Stimulated activated CD8-positive, alpha-beta memory T cell treated with anti-CD3 and anti-CD28 coated beads, Interleukin-15, amount 100 ng/mL, for 1 hour (primary cell): ENCODE results near the gene DNAH7.

Experiments
- DNase-seq: peaks from one replicate; pipeline ENCODE4 v3.0.0-alpha.2; 2020; ENCODE audit warnings: low read depth

DNAH7 gene

DNA sequence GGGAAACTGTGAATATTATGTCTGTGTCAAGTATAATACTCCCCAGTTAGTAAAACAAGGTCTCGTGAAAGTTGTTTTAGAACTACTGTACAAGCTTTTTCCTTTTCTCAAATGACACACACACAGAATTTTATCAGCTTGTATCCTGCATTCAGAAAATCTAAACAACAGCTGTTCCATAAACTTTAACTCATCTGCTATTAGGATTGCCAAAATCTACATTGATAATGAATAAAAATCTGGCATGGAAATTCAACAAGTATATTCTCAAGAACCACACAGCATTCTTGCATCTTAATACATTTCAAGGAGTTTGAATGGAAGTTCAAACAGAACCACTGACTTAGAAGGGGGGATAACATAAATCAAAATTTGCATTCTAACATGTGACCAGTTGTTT, 260.4 kb downstream of the DNAH7 start:
- DNase-seq, result no peak

DNA sequence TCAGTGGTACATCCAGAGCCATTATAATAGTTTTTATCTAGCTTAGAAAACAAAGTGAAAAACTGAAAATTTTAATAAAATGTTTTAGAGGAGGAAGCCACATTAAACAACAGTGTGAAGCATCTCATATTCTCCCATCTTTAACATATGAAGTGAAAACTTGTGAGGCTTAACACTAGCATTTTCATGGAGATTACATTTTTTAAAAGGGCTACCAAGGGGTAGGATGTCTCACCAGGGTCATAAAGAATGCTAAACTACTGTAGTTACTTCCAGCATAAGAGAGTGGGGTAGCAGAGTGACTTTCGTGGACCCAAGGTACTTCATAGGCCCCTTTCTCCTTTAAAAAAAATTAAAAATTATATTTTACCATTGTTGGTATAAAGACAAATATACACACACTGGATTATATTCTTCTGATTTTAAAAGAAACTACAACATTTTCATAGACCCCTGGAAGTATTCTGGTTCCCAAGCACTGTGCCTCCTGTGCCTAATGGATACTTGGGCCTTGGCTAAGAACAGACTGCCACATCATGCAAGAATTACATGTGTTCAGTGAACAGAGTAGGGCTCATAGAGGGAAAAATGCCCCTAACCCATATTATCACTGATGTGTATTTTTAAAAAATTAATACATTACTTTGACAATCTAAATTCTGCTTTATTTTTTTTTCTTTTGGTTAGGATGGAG, 263.2 kb downstream of the DNAH7 start:
- no peak for DNase-seq

DNA sequence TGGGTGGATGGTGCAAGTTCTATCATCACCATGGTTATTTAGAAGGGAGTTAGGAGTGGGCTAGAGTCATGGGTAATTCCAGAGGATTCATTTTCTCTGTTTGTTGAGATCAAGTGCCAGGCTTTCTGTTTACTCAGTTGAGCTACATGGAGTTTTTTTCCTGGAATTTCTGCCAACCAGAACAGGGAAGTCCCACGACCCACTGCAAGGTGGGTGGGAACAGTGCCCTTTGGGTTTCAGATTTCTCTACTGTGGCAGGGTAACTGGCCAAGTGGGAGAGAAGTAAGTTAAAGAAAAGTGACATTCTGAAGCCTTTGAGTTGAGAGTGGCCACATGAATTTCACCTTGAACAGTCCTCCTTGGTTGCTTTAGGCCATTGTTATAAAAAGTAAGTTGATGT, 272.8 kb downstream of the DNAH7 start:
- DNase-seq, result no peak

DNA sequence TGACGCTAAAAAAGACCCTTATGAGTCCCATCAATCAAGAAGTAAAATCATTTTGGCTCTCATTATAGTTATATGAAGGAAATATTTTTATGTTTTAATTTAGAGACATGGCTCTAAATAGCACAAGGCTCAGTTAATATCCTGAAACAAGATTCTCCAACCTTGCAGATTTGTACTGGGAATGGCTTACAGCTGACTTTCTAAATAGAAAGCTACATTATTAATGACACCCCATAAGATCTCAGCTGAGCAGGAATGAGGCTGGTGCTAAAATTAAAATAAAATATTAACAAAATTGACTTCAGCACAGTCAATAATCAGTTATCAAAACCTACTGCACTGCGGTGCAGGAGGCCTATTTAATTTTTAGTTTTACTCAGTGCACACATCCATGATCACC, 274.8 kb downstream of the DNAH7 start:
- no peak for DNase-seq

DNA sequence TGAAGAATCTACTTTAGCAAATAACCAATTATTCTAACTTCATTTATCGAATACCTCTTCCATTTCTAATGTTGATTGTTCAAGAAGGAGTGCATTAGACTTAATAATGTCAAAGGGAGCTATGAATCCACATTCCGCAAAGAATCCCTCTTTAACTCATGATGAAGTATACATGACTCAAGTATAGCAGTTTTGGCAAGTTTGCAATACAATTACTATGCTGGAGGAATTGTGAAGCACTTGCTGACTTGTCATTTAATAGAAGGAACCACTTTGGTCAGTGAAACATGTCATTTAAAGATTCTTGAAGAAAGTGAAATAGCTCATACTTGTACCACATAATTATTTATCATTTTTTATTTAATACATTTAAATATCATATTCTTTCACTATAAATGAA, 286.5 kb downstream of the DNAH7 start:
- DNase-seq, result no peak

DNA sequence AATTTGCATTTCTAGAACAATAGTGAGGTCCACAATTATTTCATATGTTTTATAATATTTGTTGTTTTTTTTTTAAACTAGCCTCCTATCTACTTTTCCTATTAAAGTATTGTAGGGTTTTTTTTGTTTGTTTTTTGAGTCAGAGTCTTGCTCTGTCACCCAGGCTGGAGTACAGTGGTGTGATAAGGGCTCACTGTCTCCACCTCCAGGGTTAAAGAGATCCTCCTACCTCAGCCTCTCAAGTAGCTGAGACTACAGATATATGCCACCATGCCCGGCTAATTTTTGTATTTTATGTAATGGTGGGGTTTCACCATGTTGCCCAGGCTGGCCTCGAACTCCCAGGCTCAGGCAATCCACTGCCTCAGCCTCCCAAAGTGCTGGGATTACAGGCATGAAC, 289.1 kb downstream of the DNAH7 start:
- DNase-seq, result no peak

DNA sequence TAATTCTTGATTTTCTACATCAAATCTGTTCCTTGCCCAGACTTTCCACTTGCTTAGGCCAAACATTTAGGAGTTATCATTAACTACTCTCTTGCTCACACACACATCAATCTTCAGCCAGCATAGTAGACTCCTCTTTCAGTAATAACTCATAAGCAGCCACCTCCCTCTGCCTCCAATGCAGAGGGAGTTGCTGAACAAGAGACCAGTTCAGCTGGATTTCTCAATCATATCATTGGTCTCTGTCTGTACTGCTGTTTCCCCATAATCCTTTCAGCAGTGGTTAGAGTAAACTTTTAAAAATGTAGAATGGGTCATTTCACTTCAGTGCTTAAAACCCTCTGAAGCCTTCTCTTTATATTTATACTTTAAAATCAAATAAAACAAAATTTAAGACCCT, 298.7 kb downstream of the DNAH7 start:
- DNase-seq, result no peak

DNA sequence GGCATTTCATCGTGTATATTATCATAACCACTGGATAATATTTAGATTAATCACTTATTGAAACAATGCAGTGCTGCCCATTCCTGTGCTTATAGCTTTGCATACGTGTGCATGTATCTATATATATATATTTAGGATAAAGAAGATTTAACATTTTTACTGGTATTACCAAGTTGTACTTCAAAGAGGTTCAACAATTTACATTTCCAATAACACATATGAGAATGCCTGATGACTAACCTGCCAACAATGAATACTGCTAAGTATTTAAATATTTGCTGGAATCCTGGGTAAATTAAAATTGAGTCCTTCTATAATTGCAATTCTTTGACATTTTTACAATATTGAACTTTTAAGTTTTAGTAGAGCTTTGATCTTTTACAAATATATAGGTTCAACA, 300.2 kb downstream of the DNAH7 start:
- DNase-seq, result no peak

DNA sequence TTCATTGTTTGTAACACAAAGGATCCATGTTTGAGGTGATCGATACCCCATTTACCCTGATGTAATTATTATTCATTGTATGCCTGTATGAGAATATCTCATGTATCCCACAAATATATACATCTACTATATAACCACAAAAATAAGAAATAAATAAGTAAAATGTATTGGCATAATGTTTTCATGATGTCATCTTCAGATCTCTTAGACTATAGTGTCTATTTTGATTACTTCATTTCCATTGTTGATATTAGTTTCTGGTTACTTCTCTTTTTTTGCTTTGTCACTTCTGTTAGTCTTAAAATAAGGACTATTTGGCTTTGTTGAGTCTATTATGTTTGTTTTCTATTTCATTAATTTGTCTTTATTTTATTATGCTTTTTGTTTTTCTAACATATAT, 301.9 kb downstream of the DNAH7 start:
- no peak for DNase-seq

DNA sequence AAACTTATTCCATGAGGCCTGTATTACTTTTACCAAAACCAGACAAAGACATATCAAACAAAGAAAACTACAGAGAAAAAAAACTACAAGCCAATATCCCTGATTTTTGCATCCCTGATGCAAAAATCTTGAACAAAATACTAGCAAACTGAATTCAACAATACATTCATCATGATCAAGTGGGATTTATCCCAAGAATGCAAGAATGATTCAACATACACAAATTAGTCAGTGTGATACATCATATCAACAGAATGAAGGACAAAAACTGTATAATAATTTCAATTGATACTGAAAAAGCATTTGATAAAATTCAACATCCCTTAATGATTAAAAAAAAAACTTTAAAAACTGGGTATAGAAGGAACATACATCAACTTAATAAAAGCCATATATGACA, 304.8 kb downstream of the DNAH7 start:
- DNase-seq, result no peak

DNA sequence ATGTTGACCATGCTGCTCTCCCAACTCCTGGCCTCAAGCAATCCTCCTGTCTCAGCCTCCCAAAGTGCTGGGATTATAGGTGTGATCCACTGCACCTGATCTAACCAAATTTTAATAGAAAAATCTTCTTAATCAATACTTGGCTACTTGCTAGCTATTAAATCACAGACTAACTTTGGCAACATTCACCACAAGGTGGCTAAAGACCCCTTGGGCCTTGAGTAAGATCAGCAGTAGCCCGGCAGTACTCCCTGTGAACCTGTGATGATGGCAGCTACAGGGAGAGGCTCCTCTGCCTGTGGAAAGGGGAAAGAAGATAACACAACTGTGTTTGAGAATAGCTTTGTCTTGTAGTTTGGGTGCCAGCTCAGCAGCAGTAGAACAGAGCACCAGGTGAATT, 308.8 kb downstream of the DNAH7 start:
- no peak for DNase-seq

DNA sequence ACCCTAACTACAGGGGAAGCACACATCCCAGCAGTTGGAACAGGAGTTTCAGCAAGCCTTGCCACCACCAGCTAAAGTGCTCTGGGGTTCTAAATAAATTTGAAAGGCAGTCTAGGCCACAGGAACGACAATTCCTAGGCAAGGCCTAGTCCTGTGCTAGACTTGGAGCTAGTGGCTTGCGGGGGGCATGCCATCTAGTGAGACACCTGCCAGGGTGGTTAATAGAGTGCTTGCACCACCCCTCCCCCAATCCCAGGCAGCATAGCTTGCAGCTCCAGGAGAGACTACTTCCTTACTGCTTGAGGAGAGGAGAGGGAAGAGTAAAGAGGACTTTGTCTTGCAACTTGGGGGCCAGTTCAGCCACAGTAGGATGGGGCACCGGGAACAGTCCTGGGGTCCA, 309.8 kb downstream of the DNAH7 start:
- DNase-seq, result no peak

DNA sequence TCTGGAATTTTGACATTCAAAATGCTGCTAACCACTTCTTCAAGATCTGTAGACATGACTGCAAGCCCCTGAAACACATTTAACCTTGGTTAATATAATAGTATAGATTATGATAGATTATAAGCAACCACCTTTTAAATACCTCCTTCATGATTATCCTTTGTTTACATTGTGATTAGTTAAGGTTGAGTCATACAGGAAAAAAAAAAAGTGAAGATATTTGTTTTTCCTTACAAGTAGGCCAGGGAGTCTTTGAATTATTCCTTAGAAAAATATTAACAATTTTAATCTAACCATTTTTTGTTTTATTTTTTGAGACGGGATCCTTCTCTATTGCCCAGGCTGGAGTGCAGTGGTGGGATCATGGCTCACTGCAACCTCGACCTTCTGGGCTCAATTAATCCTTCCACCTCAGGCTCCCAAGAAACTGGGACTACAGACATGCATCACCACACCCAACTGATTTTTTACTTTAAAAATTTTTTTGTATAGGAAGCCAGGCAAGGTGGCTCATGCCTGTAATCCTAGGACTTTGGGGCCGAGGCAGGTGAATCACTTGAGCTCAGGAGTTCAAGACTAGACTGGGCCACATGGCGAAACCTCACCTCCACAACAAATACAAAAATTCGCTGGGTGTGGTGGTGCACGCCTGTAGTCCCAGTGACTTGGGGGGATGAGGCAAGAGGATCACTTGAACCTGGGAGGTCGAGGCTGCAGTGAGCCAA, 312.3 kb downstream of the DNAH7 start:
- no peak for DNase-seq

DNA sequence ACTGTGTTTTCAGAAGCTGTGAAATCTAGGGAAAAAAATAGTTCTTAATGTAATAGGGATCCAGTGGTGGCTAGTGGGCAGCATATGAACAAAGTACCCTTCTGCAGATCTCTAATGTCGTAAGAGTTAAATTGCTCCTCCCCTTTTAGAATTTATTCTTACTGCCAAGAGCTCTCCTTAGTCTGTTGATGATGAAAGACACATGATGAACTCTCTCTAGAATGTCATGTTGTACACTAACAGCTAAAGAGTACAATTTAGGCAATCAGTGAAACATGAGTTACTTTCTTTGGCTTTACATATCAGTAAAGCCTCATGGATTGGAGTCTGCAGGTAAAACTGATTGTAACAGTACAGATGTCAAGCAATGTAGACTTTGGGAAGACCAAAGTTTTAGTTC, 327.4 kb downstream of the DNAH7 start:
- DNase-seq, result no peak

DNA sequence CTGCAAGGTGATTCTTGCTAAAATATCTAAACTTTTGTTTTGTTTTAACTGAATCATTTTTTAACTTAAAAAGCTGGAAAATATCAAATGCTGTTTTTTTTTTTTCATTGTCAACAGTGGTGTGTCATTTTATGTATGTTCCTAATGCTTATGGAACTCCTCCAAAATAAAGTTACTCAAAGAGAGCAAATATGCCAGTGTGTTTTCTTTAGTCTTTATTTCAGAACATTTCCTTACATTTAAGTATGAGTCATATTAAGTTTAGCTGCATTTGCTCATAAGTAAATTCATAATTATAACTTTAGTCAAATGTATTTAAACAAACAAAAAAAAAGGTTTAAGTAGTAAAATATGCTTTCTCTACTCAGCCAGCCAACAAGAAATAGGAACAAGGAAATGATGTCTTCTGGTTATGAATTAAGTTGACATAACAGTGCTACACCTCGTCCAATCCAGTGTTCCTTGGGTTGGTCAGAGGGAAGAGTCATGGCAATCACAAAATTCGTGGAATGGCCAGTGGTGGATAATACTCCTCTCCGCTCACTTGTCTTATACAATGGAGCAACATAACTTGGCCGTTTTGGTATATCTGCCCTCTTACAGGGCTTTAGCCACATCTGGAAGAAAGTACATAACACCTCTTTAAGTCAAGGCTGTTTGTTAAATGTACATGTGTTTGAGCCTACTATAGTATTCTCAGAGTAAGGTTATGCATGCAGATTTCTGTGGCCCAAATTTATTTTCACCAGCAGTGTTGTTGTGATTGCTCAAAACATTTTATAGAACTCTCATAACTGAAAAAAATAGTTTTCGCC, 330.9 kb downstream of the DNAH7 start:
- no peak for DNase-seq

DNA sequence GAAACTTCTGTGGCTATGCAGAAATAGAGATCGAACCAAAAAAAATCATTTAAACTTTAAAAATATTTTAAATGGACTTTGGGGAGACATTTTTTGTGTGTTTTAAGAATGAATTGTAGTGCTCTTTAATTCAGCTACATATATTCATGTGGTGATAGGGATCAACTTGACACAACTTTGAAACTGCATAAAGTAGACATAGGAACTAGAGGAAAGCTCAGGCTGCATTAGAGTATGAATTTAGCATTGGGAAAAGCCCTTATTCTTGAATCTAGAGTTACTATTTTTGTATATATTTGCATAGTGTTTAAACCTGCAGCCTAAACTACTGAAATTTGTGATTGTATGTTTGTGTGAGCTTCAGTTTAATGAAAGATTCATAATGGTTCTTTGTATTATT, 333.3 kb downstream of the DNAH7 start:
- DNase-seq, result no peak

DNA sequence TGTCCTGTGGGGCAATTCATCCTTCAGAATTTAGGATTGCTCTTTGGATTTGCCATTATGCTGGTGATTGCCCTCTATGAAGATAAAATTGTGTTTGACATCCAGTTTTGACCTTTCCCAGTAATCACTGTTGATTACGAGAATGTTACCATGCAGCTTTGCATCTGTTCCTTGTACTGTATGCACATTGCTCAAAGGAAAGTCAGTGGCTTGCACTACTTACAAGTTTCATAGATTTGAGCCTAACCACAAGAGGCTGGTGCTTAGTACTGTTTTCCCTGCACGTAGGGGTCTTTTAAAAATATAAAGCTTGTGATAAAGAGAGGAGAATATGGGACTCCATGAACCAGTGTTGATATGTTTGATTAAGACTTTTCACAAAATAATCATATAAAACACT, 333.7 kb downstream of the DNAH7 start:
- no peak for DNase-seq

DNA sequence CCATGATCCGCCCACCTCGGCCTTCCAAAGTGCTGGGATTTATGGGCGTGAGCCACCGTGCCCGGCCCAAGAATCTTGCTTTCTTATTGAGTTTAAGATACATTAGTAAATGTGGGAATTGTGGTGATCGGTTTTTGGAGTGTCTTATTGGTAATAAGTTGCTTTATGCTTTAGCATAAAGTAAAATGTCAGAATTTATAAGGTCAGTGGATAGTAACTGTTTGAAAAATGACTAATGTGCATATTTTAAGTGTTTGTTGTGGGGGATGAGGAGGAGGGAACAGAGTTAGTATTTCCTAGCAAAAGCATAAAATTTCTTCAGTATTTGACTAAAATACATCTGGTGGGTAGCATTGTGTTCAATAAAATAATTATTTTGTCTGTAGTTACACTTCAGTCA, 334.2 kb downstream of the DNAH7 start:
- DNase-seq, result no peak

DNA sequence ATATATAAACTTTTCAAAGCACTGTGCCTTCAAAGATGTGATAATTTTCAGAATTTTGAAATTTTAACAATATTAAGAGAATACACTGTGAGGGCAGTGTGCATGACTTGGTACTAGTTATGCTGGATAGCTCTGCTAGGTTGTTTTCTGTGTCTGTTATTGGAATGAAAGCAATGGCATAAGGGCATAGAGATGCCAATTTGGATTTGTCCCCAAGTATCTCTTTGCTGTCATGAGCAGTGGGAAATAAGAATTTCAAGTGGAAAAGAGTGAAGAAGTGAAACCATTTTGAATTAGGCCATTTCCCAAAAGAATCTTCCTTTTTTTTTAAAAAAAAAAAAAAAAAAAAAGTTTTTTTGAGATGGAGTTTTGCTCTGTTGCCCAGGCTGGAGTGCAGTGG, 334.8 kb downstream of the DNAH7 start:
- no peak for DNase-seq

DNA sequence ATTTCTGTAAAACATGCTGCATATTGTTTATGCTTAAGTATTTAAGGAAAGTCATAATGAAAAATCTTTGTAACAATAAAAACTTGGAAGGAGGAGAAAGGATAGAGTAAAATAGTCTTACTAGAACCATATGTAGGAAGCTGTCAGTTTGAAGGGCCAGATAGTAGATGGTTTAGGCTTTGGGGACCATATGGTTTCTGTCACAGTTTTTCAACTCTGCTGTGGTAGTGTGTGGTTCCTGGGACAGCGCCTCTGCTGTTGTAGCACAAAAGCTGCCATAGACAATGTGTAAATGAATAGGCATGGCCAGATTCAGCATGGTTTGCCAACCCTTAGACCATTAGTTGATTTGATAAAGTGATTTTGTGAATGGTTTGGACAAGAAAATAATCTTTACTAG, 336.1 kb downstream of the DNAH7 start:
- DNase-seq, result no peak

DNA sequence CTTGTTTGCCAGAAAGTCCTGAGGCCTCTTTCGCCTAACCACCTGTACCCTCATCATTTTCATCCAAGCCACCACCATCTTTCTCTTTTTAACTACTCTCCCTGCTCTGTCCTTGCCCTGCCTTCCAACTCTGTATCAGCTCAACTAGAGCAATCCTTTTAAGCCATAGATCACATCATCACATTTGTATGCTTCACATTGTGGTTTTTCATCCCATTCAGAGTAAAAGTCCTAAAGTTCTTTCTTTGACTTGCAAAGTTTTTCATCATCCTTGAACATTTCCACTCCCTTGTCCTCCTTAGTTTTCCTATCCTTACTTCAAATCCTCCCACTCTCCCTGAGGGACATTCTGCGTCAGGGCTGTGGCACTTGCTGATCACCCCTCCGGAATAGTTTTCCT, 337.7 kb downstream of the DNAH7 start:
- no peak for DNase-seq

DNA sequence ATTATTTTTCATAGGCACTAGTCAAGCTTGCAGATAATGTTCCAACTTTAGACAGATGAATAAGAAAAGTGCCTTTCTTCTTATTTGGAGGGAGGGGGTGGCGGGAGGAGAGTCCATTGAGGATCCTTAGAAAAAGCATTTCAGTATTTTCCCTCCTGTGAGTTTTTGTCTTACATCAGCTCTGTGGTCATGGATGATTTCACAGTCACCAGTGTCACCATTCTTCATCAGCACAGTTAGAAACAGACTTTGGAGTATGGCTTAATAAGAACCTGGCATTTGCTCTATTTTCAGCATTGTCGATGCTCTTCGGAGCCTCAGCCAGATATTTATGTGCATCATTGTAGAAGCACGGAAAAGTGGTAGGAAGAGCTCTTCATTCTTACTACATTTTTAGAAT, 341.5 kb downstream of the DNAH7 start:
- DNase-seq, result no peak

DNA sequence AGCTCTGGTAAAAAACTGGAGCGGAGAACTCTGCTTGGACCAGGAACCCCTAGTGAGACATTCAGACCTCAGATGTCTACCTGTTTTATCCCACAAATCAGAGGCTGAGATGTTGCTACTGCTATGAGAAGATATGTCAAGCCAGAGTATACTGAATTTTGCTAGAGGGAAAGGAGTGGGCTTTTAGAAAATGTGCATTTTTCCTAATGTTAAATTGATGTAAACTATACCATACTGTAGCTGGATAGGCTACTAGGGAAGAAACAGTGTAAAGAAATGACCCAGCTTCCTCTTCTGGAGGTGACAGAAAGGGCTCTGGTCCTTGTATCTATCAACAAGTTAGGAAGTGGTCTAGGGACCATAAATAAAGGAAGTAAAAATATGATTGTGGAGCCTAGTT, 346.6 kb downstream of the DNAH7 start:
- DNase-seq, result no peak
